Mucosa of descending colon (tissue), 3 donors: Measurements from ENCODE around the gene MRTFB. TPM values are rescaled to one million over a fixed set of nuclear protein-coding genes. Genes with fewer than 3 reads are reported as not detected.
A peak's percentile ranks its signal among the peaks of the same experiment; 100 is the strongest.

Experiments
- ATAC-seq: fragments of 200-7000 bp; cut with Tn5 transposase; one replicate; pipeline ENCODE4 v1.9.1; 2020; ENCODE audit warnings: mild to moderate bottlenecking, moderate library complexity
- DNase-seq, 3 donors: peaks; one replicate each; pipeline ENCODE4 v3.0.0-alpha.2; 2020
- H3K36me3 ChIP-seq: fragments of 200-600 bp; one replicate; pipeline ENCODE4 v1.8.0; 2021; ENCODE audit warnings: low read depth, mild to moderate bottlenecking
- H3K4me1 ChIP-seq: fragments of 200-600 bp; one replicate; pipeline ENCODE4 v1.8.0; 2021; ENCODE audit warnings: low read depth, mild to moderate bottlenecking
- H3K4me3 ChIP-seq: fragments of 200-600 bp; one replicate; pipeline ENCODE4 v1.8.0; 2021; ENCODE audit warnings: mild to moderate bottlenecking
- H3K9me3 ChIP-seq: fragments of 200-600 bp; one replicate; pipeline ENCODE4 v1.8.0; 2021; ENCODE audit warnings: mild to moderate bottlenecking
- CTCF ChIP-seq: fragments of 200-600 bp; IDR thresholded peaks from one replicate; pipeline ENCODE4 v1.8.0; 2022; ENCODE audit warnings: antibody characterized with exemption, mild to moderate bottlenecking
- intact Hi-C, 2 donors: fragments of 100-400 bp; cut with DNase I in 1 of 2; cut with micrococcal nuclease in 1 of 2; formaldehyde crosslinking; loops; one replicate each; pipeline versions ENCODE4 v1.11.0 to v1.11.1; 2022; cut with DNase I, micrococcal nuclease
- total RNA-seq, 3 donors: library from RNA; stranded (reverse); fragmentation: NEBNext Ultra II Directional in 2 of 3; extraction: Animal tissue kit (Norgen Biotek cat#: 25700) in 2 of 3; gene quantifications; one replicate each; pipeline versions ENCODE4 v1.2.1 to v1.2.4, GENCODE V29; 2021 to 2023
- donor health status: DM: no; HTN: no; CAD: no; lungs with moderate emphysema.
- donor health status: DM: no; HTN: no; CAD: no.
- donor health status: DM: no; HTN: yes; CAD: no.

The MRTFB gene
- total RNA-seq, 3 donors from 2014 or later = 40.0 to 49.9 (median 40.0) TPM

- no peak overlapping the region for H3K4me3 ChIP-seq
Measured at GRCh38 chr16:14298374-14299122, 227.4 kb downstream of the MRTFB start.

GRCh38 chr16:14300705-14301168 lies 229.6 kb downstream of the MRTFB start:
- no peak for TF ChIP-seq CTCF
- Histone ChIP-seq H3K4me3 (no peak overlapping the region), H3K36me3 (no peaks in the 10 kb centered on the region), H3K4me1 (peaks cover 4% of the 10 kb centered on the region), H3K9me3 (no peaks in the 10 kb centered on the region)
- intact Hi-C loops = loop anchor here in 1 of 2 donors (5.0 kb wide), 1 partner anchor 227 kb away; no protein-coding TSS in a partner anchor
- DNase-seq (peak; percentile 60 to 65 (median 63)), ATAC-seq (peak; percentile 72)

More at GRCh38 chr16:14298374-14299122, 227.4 kb downstream of the MRTFB start:
- ATAC-seq = no peak
- no peak for DNase-seq
- intact Hi-C loops = no loop called here
- TF ChIP-seq CTCF = no peak
- Histone ChIP-seq H3K36me3 (no peaks in the 10 kb centered on the region), H3K4me1 (peaks cover 4% of the 10 kb centered on the region), H3K9me3 (no peaks in the 10 kb centered on the region)

GRCh38 chr16:14301169-14302030 lies 230.3 kb downstream of the MRTFB start:
- intact Hi-C loops = loop anchor here in 1 of 2 donors (5.0 kb wide), 1 partner anchor 226 kb away; no protein-coding TSS in a partner anchor
- Histone ChIP-seq H3K36me3 (no peaks in the 10 kb centered on the region), H3K4me1 (peaks cover 4% of the 10 kb centered on the region), H3K4me3 (no peak overlapping the region), H3K9me3 (no peaks in the 10 kb centered on the region)
- TF ChIP-seq CTCF = no peak
- DNase-seq = peak in 2 of 3 donors; percentile 33 to 44
- peak; percentile 22 for ATAC-seq

GRCh38 chr16:14302031-14302398 lies 230.9 kb downstream of the MRTFB start:
- DNase-seq (peak; percentile 41 to 74 (median 61)), ATAC-seq (peak; percentile 87)
- peak overlapping the region; percentile 36 for H3K4me3 ChIP-seq
- intact Hi-C loops = loop anchor here in 1 of 2 donors (5.0 kb wide), 1 partner anchor 225 kb away; no protein-coding TSS in a partner anchor
- no peak for TF ChIP-seq CTCF
- H3K4me1 ChIP-seq = peaks cover 4% of the 10 kb centered on the region
- H3K9me3 ChIP-seq = no peaks in the 10 kb centered on the region
- no peaks in the 10 kb centered on the region for H3K36me3 ChIP-seq

GRCh38 chr16:14302399-14303181 lies 231.5 kb downstream of the MRTFB start:
- H3K9me3 ChIP-seq = no peaks in the 10 kb centered on the region
- H3K4me3 ChIP-seq = peak overlapping the region; percentile 36
- DNase-seq (peak in 2 of 3 donors; percentile 17 to 45), ATAC-seq (peak; percentile 8)
- no peak for TF ChIP-seq CTCF
- peaks cover 4% of the 10 kb centered on the region for H3K4me1 ChIP-seq
- intact Hi-C loops = loop anchor here in 1 of 2 donors (5.0 kb wide), 1 partner anchor 225 kb away; no protein-coding TSS in a partner anchor
- no peaks in the 10 kb centered on the region for H3K36me3 ChIP-seq
